Neural cell (in vitro differentiated cells): Measurements from ENCODE around the gene STIM1. TPM values are rescaled to one million over a fixed set of nuclear protein-coding genes. Genes with fewer than 3 reads are reported as not detected.

Experiments used
- H2AFZ ChIP-seq: fragments of 200-600, 300-800 bp; sonication (generic), shearing (Covaris generic); 2 replicates; pipeline ENCODE4 v1.6.0; 2014; ENCODE audit warnings: low read depth, mild to moderate bottlenecking, antibody characterized with exemption, low read length, moderate library complexity
- H3F3A ChIP-seq: fragments of 200-600 bp; shearing (Covaris generic); 2 replicates; pipeline ENCODE4 v1.6.1; 2016; ENCODE audit warnings: mild to moderate bottlenecking, moderate library complexity, mixed read lengths, antibody characterized with exemption, low read length; ENCODE audit not compliant: insufficient read depth, poor library complexity, severe bottlenecking
- H3K27ac ChIP-seq: fragments of 200-600, 300-800 bp; sonication (generic), shearing (Covaris generic); 2 replicates; pipeline ENCODE4 v1.5.1; 2014; ENCODE audit warnings: mild to moderate bottlenecking, low read length, moderate library complexity
- H3K27me3 ChIP-seq: fragments of 300-800, 200-600 bp; sonication (generic), shearing (Covaris generic); 2 replicates; pipeline ENCODE4 v1.6.0; 2014; ENCODE audit warnings: mild to moderate bottlenecking, low read depth, low read length, moderate library complexity; ENCODE audit not compliant: insufficient read depth
- H3K36me3 ChIP-seq: fragments of 300-800, 200-600 bp; sonication (generic), shearing (Covaris generic); 2 replicates; pipeline ENCODE4 v1.5.1; 2014; ENCODE audit warnings: mild to moderate bottlenecking, antibody characterized with exemption, low read length, moderate library complexity; ENCODE audit not compliant: insufficient read depth
- H3K4me2 ChIP-seq: fragments of 300-800, 200-600 bp; sonication (generic), shearing (Covaris generic); 2 replicates; pipeline ENCODE4 v1.6.0; 2014; ENCODE audit warnings: mild to moderate bottlenecking, low read length
- H3K4me3 ChIP-seq: fragments of 300-800, 200-600 bp; sonication (generic), shearing (Covaris generic); 2 replicates; pipeline ENCODE4 v1.5.1; 2014; ENCODE audit warnings: mild to moderate bottlenecking, low read length, moderate library complexity
- H3K79me2 ChIP-seq: fragments of 200-600 bp; shearing (Covaris generic); replicated peaks from 2 replicates; pipeline ENCODE4 v1.6.0; 2014; ENCODE audit warnings: mild to moderate bottlenecking, low read length, moderate library complexity; ENCODE audit not compliant: insufficient read depth
- H3K9ac ChIP-seq: fragments of 300-800, 200-600 bp; sonication (generic), shearing (Covaris generic); 2 replicates; pipeline ENCODE4 v1.6.1; 2016; ENCODE audit warnings: mild to moderate bottlenecking, low read length, mixed read lengths
- H3K9me2 ChIP-seq: fragments of 200-600 bp; shearing (Covaris generic); 2 replicates; pipeline ENCODE4 v1.6.1; 2016; ENCODE audit warnings: mild to moderate bottlenecking, low read length, mixed read lengths; ENCODE audit not compliant: insufficient read depth
- H3K9me3 ChIP-seq: fragments of 200-600, 300-800 bp; sonication (generic), shearing (Covaris generic); 2 replicates; pipeline ENCODE4 v1.6.1; 2016; ENCODE audit warnings: mild to moderate bottlenecking, mixed run types, low read length, moderate library complexity, mixed read lengths
- H4K20me1 ChIP-seq: fragments of 200-600 bp; shearing (Covaris generic); 2 replicates; pipeline ENCODE4 v1.6.1; 2016; ENCODE audit warnings: mild to moderate bottlenecking, mixed run types; ENCODE audit not compliant: insufficient read depth
- CTCF ChIP-seq: fragments of 450-650 bp; IDR thresholded peaks from 2 replicates; pipeline ENCODE4 v1.5.1; 2014; ENCODE audit warnings: antibody characterized with exemption, mild to moderate bottlenecking, moderate library complexity; ENCODE audit not compliant: poor library complexity, severe bottlenecking
- EP300 ChIP-seq: fragments of 450-650 bp; conservative IDR thresholded peaks from 2 replicates; pipeline ENCODE4 v1.6.1; 2014; ENCODE audit warnings: antibody characterized with exemption, mild to moderate bottlenecking, moderate library complexity; ENCODE audit not compliant: poor library complexity, severe bottlenecking
- EZH2 ChIP-seq: fragments of 200-600, 300-800 bp; shearing (Covaris generic), sonication (generic); IDR thresholded peaks from 2 replicates; pipeline ENCODE4 v1.6.1; 2014; ENCODE audit warnings: antibody characterized with exemption, low read length, borderline replicate concordance, mild to moderate bottlenecking; ENCODE audit not compliant: insufficient read depth, poor library complexity, severe bottlenecking
- MXI1 ChIP-seq: fragments of 450-650 bp; conservative IDR thresholded peaks from 2 replicates; pipeline ENCODE4 v1.6.1; 2014; ENCODE audit warnings: antibody characterized with exemption, mild to moderate bottlenecking; ENCODE audit not compliant: poor library complexity, severe bottlenecking
- POLR2AphosphoS5 ChIP-seq: IDR thresholded peaks from 2 replicates; pipeline ENCODE4 v1.6.1; 2012
- RAD21 ChIP-seq: fragments of 450-650 bp; conservative IDR thresholded peaks from 2 replicates; pipeline ENCODE4 v1.6.1; 2014; ENCODE audit warnings: antibody characterized with exemption, mild to moderate bottlenecking, moderate library complexity
- SMC3 ChIP-seq: fragments of 450-650 bp; conservative IDR thresholded peaks from 2 replicates; pipeline ENCODE4 v1.6.1; 2014; ENCODE audit warnings: antibody characterized with exemption, mild to moderate bottlenecking, moderate library complexity; ENCODE audit not compliant: poor library complexity
- TAF1 ChIP-seq: IDR thresholded peaks from 2 replicates; pipeline ENCODE4 v1.6.1; 2012; ENCODE audit warnings: low read depth
- polyA plus RNA-seq: library from polyadenylated mRNA; depleted of rRNA; stranded (reverse); fragments of >200 nt; gene quantifications from 2 replicates; pipeline ENCODE4 v1.2.3, GENCODE V29; 2014
- TF ChIP-seq, protein P1 (sequence below): IDR thresholded peaks from 2 replicates; pipeline ENCODE4 v1.6.1; 2012; ENCODE audit warnings: borderline replicate concordance

Gene STIM1
- polyA plus RNA-seq, 1 donor from 2014 or later, result 14.5 TPM

- Histone ChIP-seq H2AFZ (no peak overlapping the region), H3K27me3 (no peaks in the 10 kb centered on the region), H3K36me3 (no peaks in the 10 kb centered on the region), H3K9ac (no peak overlapping the region), H3F3A (no peaks in the 10 kb centered on the region), H3K9me3 (no peaks in the 10 kb centered on the region), H3K79me2 (peaks cover 4% of the 10 kb centered on the region), H3K9me2 (no peaks in the 10 kb centered on the region), H3K27ac (no peak overlapping the region), H4K20me1 (no peaks in the 10 kb centered on the region), H3K4me3 (peak overlapping the region; percentile 91), H3K4me2 (peak overlapping the region; percentile 59)
- no peak for TF ChIP-seq SMC3
- no peak for TF ChIP-seq MXI1
- TF ChIP-seq, protein P1, sequence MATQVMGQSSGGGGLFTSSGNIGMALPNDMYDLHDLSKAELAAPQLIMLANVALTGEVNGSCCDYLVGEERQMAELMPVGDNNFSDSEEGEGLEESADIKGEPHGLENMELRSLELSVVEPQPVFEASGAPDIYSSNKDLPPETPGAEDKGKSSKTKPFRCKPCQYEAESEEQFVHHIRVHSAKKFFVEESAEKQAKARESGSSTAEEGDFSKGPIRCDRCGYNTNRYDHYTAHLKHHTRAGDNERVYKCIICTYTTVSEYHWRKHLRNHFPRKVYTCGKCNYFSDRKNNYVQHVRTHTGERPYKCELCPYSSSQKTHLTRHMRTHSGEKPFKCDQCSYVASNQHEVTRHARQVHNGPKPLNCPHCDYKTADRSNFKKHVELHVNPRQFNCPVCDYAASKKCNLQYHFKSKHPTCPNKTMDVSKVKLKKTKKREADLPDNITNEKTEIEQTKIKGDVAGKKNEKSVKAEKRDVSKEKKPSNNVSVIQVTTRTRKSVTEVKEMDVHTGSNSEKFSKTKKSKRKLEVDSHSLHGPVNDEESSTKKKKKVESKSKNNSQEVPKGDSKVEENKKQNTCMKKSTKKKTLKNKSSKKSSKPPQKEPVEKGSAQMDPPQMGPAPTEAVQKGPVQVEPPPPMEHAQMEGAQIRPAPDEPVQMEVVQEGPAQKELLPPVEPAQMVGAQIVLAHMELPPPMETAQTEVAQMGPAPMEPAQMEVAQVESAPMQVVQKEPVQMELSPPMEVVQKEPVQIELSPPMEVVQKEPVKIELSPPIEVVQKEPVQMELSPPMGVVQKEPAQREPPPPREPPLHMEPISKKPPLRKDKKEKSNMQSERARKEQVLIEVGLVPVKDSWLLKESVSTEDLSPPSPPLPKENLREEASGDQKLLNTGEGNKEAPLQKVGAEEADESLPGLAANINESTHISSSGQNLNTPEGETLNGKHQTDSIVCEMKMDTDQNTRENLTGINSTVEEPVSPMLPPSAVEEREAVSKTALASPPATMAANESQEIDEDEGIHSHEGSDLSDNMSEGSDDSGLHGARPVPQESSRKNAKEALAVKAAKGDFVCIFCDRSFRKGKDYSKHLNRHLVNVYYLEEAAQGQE, result no peak
These were observed 1.5 kb downstream of the STIM1 start for GRCh38 chr11:3856856-3857553.

DNA sequence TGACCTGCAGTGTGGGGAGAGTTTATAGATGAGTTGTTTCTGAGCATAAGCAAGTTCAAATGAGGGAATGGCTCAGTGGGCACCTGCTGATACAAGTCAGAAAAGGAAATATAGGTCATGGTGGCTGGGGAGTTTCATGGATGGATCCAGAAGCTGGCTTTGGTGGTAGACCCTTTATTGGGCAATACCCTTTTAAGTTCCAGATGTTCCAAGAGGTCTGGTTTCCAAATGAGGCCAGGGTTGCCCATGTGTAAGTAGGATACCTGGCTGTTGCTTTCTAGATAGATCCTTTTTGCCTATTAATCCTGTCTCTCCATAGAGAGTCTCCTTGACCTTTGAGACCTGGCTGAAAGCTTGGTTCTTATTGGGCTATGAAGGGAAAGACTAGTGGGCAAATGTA lies 2.2 kb downstream of the STIM1 start:
- Histone ChIP-seq H3K4me2 (peak overlapping the region; percentile 28), H3K9ac (no peak overlapping the region)

More for the DNA sequence above, 2.2 kb downstream of the STIM1 start:
- H3K4me3 ChIP-seq, result peak overlapping the region; percentile 91
- no peaks in the 10 kb centered on the region for H3K9me3 ChIP-seq
- peaks cover 4% of the 10 kb centered on the region for H3K79me2 ChIP-seq
- TF ChIP-seq MXI1 (no peak), SMC3 (no peak), EP300 (no peak), TAF1 (no peak), RAD21 (no peak), POLR2AphosphoS5 (no peak), CTCF (no peak), EZH2 (no peak)
- TF ChIP-seq, protein P1, result no peak
- H3K27me3 ChIP-seq, result no peaks in the 10 kb centered on the region
- no peaks in the 10 kb centered on the region for H3F3A ChIP-seq
- no peaks in the 10 kb centered on the region for H3K36me3 ChIP-seq
- no peak overlapping the region for H3K27ac ChIP-seq
- H2AFZ ChIP-seq, result no peak overlapping the region
- H3K9me2 ChIP-seq, result no peaks in the 10 kb centered on the region
- H4K20me1 ChIP-seq, result no peaks in the 10 kb centered on the region
